CD4-positive, alpha-beta T cell treated with Interleukin-4 for 1 hour (primary cell): ENCODE measurements around the gene CRISPLD2.
"Not testable (repeated sequence)": the region's sequence is repeated elsewhere in the genome, so short reads cannot be mapped to it uniquely, and the experiment has no call there.

ENCODE experiments used
- DNase-seq, 2 donors: peaks; one replicate each; pipeline ENCODE4 v3.0.0-alpha.2; 2020 to 2022

The CRISPLD2 gene

GRCh38 chr16:84843149-84844048, 23.6 kb downstream of the CRISPLD2 start:
- DNase-seq = no peak

- DNase-seq = no peak
Measured at GRCh38 chr16:84844049-84844350, 24.2 kb downstream of the CRISPLD2 start.

GRCh38 chr16:84844559-84845495, 25.0 kb downstream of the CRISPLD2 start:
- DNase-seq = no peak

GRCh38 chr16:84845496-84846002, 25.8 kb downstream of the CRISPLD2 start:
- no peak for DNase-seq

GRCh38 chr16:84847564-84848355, 28.0 kb downstream of the CRISPLD2 start:
- no peak for DNase-seq

- DNase-seq = no peak
Measured at GRCh38 chr16:84848986-84849634, 29.3 kb downstream of the CRISPLD2 start.

GRCh38 chr16:84849751-84850150, 30.0 kb downstream of the CRISPLD2 start:
- DNase-seq = no peak

- DNase-seq = no peak
Measured at GRCh38 chr16:84850714-84851113, 30.9 kb downstream of the CRISPLD2 start.

GRCh38 chr16:84851192-84852127, 31.7 kb downstream of the CRISPLD2 start:
- DNase-seq = no peak

GRCh38 chr16:84853534-84853933, 33.7 kb downstream of the CRISPLD2 start:
- DNase-seq = no peak

- DNase-seq = no peak
Measured at GRCh38 chr16:84854759-84855158, 35.0 kb downstream of the CRISPLD2 start.

- not testable (repeated sequence) for DNase-seq
Measured at GRCh38 chr16:84855435-84856202, 35.8 kb downstream of the CRISPLD2 start.

- not testable (repeated sequence) for DNase-seq
Measured at GRCh38 chr16:84856203-84856581, 36.4 kb downstream of the CRISPLD2 start.

GRCh38 chr16:84856811-84857210, 37.0 kb downstream of the CRISPLD2 start:
- DNase-seq = not testable (repeated sequence)

GRCh38 chr16:84859681-84860080, 39.9 kb downstream of the CRISPLD2 start:
- DNase-seq = no peak

- DNase-seq = no peak
Measured at GRCh38 chr16:84860383-84860782, 40.6 kb downstream of the CRISPLD2 start.

- DNase-seq = no peak
Measured at GRCh38 chr16:84861671-84862070, 41.9 kb downstream of the CRISPLD2 start.

- no peak for DNase-seq
Measured at GRCh38 chr16:84862804-84863480, 43.2 kb downstream of the CRISPLD2 start.

- DNase-seq = no peak
Measured at GRCh38 chr16:84863481-84863814, 43.7 kb downstream of the CRISPLD2 start.
